Muscle of leg (tissue), 11 donors: Measurements from ENCODE around the gene CCDC88B. TPM values are rescaled to one million over a fixed set of nuclear protein-coding genes. Genes with fewer than 3 reads are reported as not detected.

ENCODE experiments used
- DNase-seq: peaks from one replicate; pipeline ENCODE4 v3.0.0; 2013
- H3K27ac ChIP-seq: one replicate; pipeline ENCODE4 v1.5.1; 2013; ENCODE audit warnings: mild to moderate bottlenecking, low read length, control low read depth
- H3K27me3 ChIP-seq: one replicate; pipeline ENCODE4 v1.6.1; 2013; ENCODE audit warnings: low read length; ENCODE audit not compliant: control insufficient read depth, insufficient read depth
- H3K36me3 ChIP-seq: one replicate; pipeline ENCODE4 v1.6.1; 2013; ENCODE audit warnings: low read length; ENCODE audit not compliant: control insufficient read depth, insufficient read depth
- H3K4me1 ChIP-seq: one replicate; pipeline ENCODE4 v1.6.1; 2013; ENCODE audit warnings: low read length; ENCODE audit not compliant: control insufficient read depth, insufficient read depth
- H3K4me3 ChIP-seq: one replicate; pipeline ENCODE4 v1.5.1; 2013; ENCODE audit warnings: low read length, control low read depth
- H3K9me3 ChIP-seq: replicated peaks from 2 replicates; pipeline ENCODE4 v1.6.1; 2013; ENCODE audit warnings: low read depth, low read length; ENCODE audit not compliant: control insufficient read depth
- WGBS: methylation state at CpG from one replicate; pipeline ENCODE4 v1.1.5; 2013; ENCODE audit warnings: missing lambda C conversion rate; ENCODE audit not compliant: insufficient coverage; 5-methylcytosine and 5-hydroxymethylcytosine counted together
- polyA plus RNA-seq, 8 donors: library from polyadenylated mRNA; unstranded; fragments of 120-200 nt; gene quantifications; one replicate each; pipeline versions ENCODE4 v1.2.1 to v1.2.3, GENCODE V29; 2013; ENCODE audit warnings: inconsistent platforms in 1 of 8, low replicate concordance in 1 of 8; ENCODE audit not compliant: insufficient read length in 8 of 8, insufficient read depth in 1 of 8
- total RNA-seq: library from RNA; stranded (reverse); fragments of 120-200 nt; gene quantifications from one replicate; pipeline ENCODE4 v1.2.4, GENCODE V29; 2013

Gene CCDC88B
- total and polyA plus RNA-seq, 9 donors: 2.8 to 5.6 (median 4.4) TPM

DNA sequence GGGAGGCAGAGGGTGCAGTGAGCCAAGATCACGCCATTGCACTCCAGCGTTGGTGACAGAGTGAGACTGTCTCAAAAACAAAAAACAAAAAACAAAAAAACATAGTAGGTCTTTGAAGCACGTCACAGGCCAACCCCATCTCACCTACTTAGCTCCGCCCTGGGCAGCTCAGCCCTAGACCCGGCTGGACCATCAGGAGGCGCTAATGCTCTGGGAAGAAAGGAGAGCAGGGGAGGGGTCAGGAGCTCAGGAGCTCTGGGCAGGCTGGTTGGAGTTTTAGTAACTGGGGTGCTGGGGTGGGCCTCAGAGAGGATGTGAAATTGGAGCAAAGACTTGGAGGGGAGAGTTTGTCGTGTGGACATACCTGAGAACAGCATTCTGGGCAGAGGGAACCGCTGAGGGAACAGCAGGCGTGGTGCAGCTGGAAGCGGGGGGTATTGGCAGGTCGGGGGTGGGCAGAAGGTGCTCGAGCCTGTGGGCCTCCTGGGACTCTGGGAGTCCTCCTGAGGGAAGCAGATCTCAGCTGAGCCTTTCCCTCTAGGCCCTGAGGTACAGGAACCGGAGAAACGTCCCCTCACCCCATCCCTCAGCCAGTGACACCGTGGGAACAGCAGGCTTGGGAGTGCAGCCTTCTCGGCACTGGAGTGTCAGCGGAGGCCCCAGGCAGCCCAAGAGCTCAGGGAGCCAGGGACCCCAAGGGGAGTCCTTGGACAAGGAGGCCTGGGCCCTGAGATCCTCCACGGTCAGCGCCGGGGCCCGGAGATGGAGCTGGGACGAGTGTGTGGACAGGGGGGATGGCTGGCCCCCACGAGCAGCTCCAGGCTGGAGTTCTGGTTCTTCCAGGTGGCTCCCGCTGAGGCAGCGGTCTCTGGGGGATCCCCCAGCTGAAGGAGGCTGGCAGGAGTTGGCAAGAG is 16.8 kb downstream of the CCDC88B start:
- no peaks in the 10 kb centered on the region for H3K27me3 ChIP-seq
- peaks cover 57% of the 10 kb centered on the region for H3K4me1 ChIP-seq
- peak; percentile 11 for DNase-seq
- H3K4me3 ChIP-seq: no peak overlapping the region
- H3K36me3 ChIP-seq: peaks cover 16% of the 10 kb centered on the region
- WGBS: 79% methylated on average over 20 of the region's 25 CpGs
- H3K9me3 ChIP-seq: no peaks in the 10 kb centered on the region
- H3K27ac ChIP-seq: no peak overlapping the region

DNA sequence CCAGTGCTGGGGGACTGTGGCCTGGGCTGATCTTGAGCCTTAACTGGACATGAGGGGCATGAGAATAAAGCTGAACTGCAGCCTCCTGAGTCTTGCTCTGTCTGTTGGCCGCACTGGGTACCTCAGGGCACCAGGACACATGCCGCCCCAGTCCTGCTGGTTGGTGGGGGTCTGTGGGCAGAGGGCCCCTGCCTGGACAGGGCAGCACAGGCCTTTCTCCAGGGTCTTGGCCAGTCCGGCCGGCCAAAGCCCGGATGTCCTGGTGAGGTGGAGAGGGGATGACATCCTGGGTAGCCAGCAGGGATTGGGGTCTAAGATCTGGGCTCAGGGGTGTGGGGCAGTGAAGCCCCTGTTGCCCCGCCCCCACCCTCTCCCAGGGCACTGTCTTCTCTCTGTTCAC is 17.4 kb downstream of the CCDC88B start:
- Histone ChIP-seq H3K27me3 (no peaks in the 10 kb centered on the region), H3K9me3 (no peaks in the 10 kb centered on the region), H3K4me3 (no peak overlapping the region), H3K4me1 (peaks cover 50% of the 10 kb centered on the region), H3K27ac (no peak overlapping the region), H3K36me3 (peaks cover 23% of the 10 kb centered on the region)
- 100% methylated on average over 1 of the region's 6 CpGs for WGBS
- DNase-seq: no peak

DNA sequence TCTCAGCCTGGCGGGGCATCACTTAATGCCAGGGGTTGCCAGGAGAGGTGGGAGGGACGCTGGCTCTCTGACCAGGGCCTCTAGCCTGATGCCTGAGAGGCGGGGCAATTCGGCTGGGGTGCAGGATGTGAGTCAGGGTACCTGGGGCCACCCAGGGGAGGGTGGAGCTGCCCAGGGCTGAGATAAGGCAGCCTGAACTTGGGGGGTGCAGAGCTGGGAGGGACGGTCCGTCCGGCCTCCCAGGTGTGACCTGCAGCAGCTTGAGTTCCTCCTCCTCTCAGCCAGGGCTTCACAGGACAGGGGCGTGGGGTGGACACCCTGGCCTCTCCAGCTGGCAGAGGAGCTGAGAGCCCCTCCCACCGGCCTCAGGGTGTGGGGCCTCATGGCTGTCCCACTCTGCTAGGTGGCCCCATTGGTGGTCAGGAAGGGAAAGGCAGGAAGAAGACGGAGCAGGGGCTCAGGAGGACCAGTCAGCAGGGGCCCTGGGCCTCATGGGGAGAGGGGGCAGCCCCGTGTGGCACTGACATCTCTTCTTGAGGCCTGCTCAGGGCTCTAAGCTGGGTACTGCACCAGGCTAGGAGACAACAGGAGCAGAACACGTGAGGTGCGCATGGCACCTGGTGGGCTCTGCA is 18.0 kb downstream of the CCDC88B start:
- H3K9me3 ChIP-seq: no peaks in the 10 kb centered on the region
- H3K4me1 ChIP-seq: peaks cover 44% of the 10 kb centered on the region

DNA sequence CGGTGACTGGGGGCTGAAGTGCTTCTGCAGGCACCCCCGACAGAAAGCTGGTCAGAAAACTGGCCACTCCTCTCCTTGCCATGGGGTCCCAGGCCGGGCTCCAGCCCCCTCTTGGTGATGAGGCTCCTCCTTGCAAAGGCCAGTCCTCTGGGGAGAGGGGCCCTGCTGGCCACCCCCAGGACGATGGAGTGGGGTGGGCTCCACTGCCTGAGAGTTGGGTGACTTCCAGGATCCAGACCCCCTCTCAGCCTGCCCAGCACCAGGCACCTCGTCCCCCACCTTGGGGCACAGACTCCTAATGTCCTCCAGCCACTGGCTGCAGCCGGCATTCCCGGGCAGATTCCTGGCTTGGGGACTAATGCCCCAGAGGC is 18.5 kb downstream of the CCDC88B start:
- peaks cover 30% of the 10 kb centered on the region for H3K36me3 ChIP-seq
- 35% methylated on average over 4 of the region's 7 CpGs for WGBS
- peak overlapping the region; percentile 69 for H3K27ac ChIP-seq
- peak; percentile 38 for DNase-seq
- no peaks in the 10 kb centered on the region for H3K9me3 ChIP-seq
- peak overlapping the region; percentile 51 for H3K4me3 ChIP-seq
- H3K4me1 ChIP-seq: peaks cover 39% of the 10 kb centered on the region
- H3K27me3 ChIP-seq: no peaks in the 10 kb centered on the region

More for the DNA sequence above, 18.0 kb downstream of the CCDC88B start:
- no peaks in the 10 kb centered on the region for H3K27me3 ChIP-seq
- no peak overlapping the region for H3K27ac ChIP-seq
- H3K4me3 ChIP-seq: peak overlapping the region; percentile 51
- DNase-seq: no peak
- H3K36me3 ChIP-seq: peaks cover 27% of the 10 kb centered on the region
- 61% methylated on average over 7 of the region's 13 CpGs for WGBS

DNA sequence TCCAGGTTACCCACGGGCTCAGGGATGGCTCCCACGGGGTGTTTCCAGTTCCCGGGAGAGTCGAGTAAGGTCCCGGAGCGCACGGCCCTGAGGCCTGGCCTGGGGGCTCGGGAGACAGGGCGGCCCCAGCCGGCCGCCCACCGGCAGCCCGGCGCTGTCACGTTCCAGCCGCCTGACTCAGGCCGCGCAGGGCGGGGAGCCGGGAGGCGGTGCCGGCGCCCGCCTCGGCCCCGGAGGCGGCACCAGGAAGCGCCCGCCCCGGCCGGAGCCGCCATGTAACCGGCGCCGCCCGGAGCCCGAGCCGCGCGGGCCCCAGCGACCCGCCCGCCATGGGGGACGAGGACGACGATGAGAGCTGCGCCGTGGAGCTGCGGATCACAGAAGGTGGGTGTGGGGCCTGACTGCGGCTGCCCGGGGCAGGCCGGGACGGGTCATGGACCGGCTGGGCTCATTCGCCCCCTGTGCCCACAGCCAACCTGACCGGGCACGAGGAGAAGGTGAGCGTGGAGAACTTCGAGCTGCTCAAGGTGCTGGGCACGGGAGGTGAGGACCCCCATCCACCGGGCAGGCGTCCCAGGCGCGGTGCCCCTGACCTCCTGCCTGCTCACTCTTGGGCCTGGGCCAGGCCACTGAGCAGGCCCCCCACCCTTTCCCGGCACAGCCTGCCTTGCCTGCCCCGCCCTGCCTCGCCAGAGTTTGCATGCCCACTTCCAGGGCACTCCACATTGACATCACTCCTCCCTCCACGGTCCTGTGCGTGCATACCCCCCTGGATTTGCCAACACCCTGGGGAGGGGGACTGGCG is 19.1 kb downstream of the CCDC88B start, which contains the start of gene RPS6KA4:
TSS of gene RPS6KA4 (plus strand) at position 256 of the 805 bp plus-strand sequence. CDS start at position 330, 74 bp downstream.
- WGBS: under 1% methylated on average over 70 of the region's 70 CpGs
- peaks cover 33% of the 10 kb centered on the region for H3K4me1 ChIP-seq

DNA sequence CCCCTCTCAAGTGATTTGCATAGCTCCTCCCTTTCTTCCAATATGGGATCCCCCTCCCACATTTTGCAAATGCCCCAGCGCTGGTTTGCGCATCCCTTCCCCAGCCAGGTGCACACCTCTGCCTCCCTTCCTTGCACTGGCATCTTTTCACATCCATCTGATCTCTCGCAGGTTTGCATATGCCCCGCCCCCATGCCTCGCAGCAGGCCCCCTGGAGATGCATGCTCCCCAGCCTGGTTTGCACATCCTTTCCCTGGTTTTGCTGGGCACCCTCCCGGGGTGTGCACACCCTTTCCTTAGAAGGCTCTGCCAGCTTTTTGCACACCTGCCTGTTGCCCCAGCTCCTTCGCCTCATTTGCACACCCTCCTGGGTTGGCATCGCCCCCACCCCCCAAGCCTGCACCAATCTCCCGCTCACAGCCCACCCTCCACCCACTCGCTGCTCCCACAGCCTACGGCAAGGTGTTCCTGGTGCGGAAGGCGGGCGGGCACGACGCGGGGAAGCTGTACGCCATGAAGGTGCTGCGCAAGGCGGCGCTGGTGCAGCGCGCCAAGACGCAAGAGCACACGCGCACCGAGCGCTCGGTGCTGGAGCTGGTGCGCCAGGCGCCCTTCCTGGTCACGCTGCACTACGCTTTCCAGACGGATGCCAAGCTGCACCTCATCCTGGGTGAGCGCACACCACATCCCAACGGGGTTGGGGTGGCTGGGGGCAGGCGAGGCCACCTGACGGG is 19.9 kb downstream of the CCDC88B start:
- Histone ChIP-seq H3K9me3 (no peaks in the 10 kb centered on the region), H3K27ac (no peak overlapping the region), H3K4me1 (peaks cover 28% of the 10 kb centered on the region), H3K36me3 (peaks cover 39% of the 10 kb centered on the region), H3K4me3 (peak overlapping the region; percentile 92), H3K27me3 (no peaks in the 10 kb centered on the region)
- no peak for DNase-seq
- WGBS: 27% methylated on average over 33 of the region's 38 CpGs

More for the DNA sequence above, 19.1 kb downstream of the CCDC88B start, which contains the start of gene RPS6KA4:
- peak within 1 kb of the TSS; percentile 69 for H3K27ac ChIP-seq
- DNase-seq: peak; percentile 86
- H3K9me3 ChIP-seq: no peaks in the 10 kb centered on the region
- H3K36me3 ChIP-seq: peaks cover 34% of the 10 kb centered on the region
- H3K4me3 ChIP-seq: peak within 1 kb of the TSS; percentile 92
- H3K27me3 ChIP-seq: no peaks in the 10 kb centered on the region

DNA sequence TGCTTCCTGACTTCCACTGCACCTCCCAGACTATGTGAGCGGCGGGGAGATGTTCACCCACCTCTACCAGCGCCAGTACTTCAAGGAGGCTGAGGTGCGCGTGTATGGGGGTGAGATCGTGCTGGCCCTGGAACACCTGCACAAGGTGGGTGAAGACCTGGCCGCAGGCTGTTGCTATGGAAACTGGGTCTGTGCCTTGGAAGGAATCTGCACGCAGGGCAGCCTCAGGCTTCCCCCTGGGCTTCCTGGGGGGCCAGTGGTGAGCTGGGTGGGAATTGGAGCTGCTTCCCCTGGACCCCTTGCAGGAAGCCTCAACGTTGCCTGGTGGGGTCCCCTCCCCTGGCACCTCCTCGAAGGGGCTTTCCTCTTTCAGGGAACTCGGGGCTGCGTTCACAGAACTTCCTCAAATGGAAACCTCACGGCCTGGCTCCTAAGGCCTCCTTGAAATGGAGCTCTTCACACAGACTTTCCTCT is 20.5 kb downstream of the CCDC88B start:
- H3K27me3 ChIP-seq: no peaks in the 10 kb centered on the region
- H3K4me3 ChIP-seq: no peak overlapping the region
- no peak overlapping the region for H3K27ac ChIP-seq
- H3K36me3 ChIP-seq: peaks cover 45% of the 10 kb centered on the region
- no peaks in the 10 kb centered on the region for H3K9me3 ChIP-seq
- peaks cover 24% of the 10 kb centered on the region for H3K4me1 ChIP-seq
- no peak for DNase-seq
- 53% methylated on average over 3 of the region's 13 CpGs for WGBS

DNA sequence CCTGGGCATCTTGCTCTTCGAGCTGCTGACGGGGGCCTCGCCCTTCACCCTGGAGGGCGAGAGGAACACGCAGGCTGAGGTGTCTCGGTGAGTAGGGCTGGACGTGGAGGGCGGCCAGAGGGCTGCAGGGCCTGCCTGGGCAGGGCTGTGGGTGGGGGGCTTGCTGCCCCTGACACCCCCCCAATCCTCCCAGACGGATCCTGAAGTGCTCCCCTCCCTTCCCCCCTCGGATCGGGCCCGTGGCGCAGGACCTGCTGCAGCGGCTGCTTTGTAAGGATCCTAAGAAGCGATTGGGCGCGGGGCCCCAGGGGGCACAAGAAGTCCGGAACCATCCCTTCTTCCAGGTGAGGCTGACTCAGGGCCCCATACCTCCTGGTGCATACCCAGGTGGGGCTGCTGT is 21.7 kb downstream of the CCDC88B start:
- H3K27me3 ChIP-seq: no peaks in the 10 kb centered on the region
- H3K36me3 ChIP-seq: peaks cover 55% of the 10 kb centered on the region
- WGBS: 100% methylated on average over 2 of the region's 18 CpGs
- H3K9me3 ChIP-seq: no peaks in the 10 kb centered on the region
- no peak overlapping the region for H3K27ac ChIP-seq
- DNase-seq: no peak
- H3K4me3 ChIP-seq: no peak overlapping the region
- H3K4me1 ChIP-seq: peaks cover 24% of the 10 kb centered on the region

DNA sequence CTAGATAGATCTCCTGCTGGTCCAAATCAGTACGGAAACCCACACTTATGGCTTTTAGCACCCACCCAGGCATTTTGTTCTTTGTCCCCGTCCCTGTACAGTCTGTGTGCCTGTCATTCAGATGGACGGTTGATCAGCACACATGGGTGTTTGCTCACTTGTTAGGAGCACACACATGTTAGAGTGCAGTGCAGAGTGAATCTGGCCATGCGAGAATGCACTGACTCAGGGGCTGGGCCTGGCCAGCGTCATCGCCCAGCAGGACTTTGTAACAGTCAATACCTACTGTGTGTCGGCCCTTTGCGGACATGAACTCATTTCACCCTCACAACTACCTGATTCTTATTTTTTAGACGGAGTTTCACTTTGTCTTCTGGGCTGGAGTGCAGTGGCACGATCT is 22.3 kb downstream of the CCDC88B start:
- Histone ChIP-seq H3K27me3 (no peaks in the 10 kb centered on the region), H3K27ac (no peak overlapping the region), H3K4me3 (no peak overlapping the region), H3K4me1 (peaks cover 24% of the 10 kb centered on the region), H3K9me3 (no peaks in the 10 kb centered on the region), H3K36me3 (peaks cover 55% of the 10 kb centered on the region)
- no peak for DNase-seq
- WGBS: 86% methylated on average over 8 of the region's 10 CpGs
